Fibroblast of the aortic adventitia (primary cell): ENCODE data around the gene KCNRG. TPM values are rescaled to one million over a fixed set of nuclear protein-coding genes. Genes with fewer than 3 reads are reported as not detected.
A peak's percentile ranks its signal among the peaks of the same experiment; 100 is the strongest.

ENCODE experiments used
- DNase-seq: peaks from one replicate; pipeline ENCODE4 v3.0.0-alpha.2; 2010; ENCODE audit warnings: low read depth
- H3K4me3 ChIP-seq: 2 replicates; pipeline ENCODE4 v1.5.1; 2011; ENCODE audit warnings: low read depth, mild to moderate bottlenecking, control low read depth, low read length, moderate library complexity
- total RNA-seq: library from RNA; depleted of rRNA; stranded (reverse); fragments of >200 nt; gene quantifications from 2 replicates; pipeline ENCODE4 v1.2.3, GENCODE V29; 2012; ENCODE audit warnings: low replicate concordance
- TF ChIP-seq, protein P1 (sequence below): IDR thresholded peaks from 2 replicates; pipeline ENCODE4 v1.5.1; 2011; ENCODE audit warnings: mild to moderate bottlenecking, low read length, control low read depth, inconsistent platforms; ENCODE audit not compliant: insufficient read depth

Gene KCNRG, protein sequence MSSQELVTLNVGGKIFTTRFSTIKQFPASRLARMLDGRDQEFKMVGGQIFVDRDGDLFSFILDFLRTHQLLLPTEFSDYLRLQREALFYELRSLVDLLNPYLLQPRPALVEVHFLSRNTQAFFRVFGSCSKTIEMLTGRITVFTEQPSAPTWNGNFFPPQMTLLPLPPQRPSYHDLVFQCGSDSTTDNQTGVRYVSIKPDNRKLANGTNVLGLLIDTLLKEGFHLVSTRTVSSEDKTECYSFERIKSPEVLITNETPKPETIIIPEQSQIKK
- total RNA-seq: 1.4 and 2.9 TPM in 2 replicates

DNA sequence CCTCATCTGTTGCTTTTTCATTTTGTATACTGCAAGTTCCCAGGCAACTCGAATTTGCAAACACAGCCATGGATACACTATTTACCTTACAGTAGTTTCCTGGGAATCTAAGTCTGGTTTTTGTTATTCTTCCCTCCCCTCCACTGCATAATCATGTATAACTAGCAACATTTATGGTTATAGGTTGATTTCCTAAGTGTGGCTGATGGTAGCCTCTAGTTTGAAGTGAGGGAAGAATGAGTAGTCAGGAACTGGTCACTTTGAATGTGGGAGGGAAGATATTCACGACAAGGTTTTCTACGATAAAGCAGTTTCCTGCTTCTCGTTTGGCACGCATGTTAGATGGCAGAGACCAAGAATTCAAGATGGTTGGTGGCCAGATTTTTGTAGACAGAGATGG is at the start of gene KCNRG:
TSS of gene KCNRG (plus strand) at position 187 of the 400 bp plus-strand sequence. CDS start at position 237, 50 bp downstream.
- H3K4me3 ChIP-seq: no peak within 1 kb of the TSS
- TF ChIP-seq, protein P1, sequence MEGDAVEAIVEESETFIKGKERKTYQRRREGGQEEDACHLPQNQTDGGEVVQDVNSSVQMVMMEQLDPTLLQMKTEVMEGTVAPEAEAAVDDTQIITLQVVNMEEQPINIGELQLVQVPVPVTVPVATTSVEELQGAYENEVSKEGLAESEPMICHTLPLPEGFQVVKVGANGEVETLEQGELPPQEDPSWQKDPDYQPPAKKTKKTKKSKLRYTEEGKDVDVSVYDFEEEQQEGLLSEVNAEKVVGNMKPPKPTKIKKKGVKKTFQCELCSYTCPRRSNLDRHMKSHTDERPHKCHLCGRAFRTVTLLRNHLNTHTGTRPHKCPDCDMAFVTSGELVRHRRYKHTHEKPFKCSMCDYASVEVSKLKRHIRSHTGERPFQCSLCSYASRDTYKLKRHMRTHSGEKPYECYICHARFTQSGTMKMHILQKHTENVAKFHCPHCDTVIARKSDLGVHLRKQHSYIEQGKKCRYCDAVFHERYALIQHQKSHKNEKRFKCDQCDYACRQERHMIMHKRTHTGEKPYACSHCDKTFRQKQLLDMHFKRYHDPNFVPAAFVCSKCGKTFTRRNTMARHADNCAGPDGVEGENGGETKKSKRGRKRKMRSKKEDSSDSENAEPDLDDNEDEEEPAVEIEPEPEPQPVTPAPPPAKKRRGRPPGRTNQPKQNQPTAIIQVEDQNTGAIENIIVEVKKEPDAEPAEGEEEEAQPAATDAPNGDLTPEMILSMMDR: no peak
- peak; percentile 49 for DNase-seq

DNA sequence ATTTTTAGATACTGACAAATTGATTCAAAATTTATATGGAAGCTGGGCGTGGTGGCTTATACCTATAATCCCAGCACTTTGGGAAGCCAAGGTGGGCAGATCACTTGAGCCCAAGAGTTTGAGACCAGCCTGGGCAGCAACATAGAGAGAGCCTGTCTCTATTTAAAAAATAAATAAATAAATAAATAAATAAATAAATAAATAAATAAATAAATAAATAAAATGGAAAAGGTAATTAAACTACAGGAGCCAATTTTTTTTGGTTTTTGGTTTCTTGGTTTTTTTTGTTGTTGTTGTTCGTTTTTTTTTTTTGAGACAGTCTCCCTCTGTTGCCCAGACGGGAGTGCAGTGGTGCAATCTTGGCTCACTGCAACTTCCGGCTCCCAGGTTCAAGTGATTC is 47.8 kb upstream of the KCNRG start:
- no peak overlapping the region for H3K4me3 ChIP-seq
- DNase-seq: no peak
- TF ChIP-seq, protein P1: no peak

DNA sequence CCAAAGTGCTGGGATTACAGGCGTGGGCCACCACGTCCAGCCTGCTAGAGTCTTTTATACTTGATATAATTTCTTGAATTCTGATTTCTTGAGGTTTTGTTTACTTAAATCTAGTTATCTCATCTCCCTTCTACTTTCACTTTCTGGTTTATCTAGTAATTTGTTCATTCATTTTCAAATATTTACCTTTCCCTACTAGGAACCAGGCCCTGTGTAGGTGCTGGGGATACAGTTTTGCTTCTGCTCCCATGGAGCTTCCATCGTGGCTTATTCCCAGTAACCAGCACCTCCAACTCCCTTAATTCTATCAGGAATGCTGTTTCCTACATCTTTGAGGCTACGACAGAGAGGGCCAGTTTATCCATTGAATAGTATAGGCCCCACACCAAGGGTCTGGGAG is 42.5 kb upstream of the KCNRG start:
- no peak for DNase-seq
- no peak overlapping the region for H3K4me3 ChIP-seq
- TF ChIP-seq, protein P1: no peak

DNA sequence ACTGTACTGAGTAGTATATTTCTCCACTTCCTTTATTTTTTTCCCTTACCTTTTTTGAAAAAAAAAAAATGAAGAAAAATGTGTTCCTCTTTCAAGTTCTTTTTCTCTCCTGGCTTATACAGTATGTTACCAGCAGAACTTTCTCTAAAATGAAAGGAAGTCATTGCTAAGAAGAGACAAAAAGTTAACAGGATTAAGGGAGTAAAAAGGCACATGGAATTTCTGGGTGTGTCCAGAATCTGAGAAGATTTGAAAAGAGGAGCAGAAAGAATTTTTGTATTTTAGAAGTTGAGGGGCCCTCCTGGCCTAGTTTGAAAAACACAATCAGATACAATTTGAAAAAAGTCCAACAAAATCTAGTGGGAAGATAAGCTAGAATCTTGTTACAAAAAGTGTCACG is 39.4 kb upstream of the KCNRG start:
- no peak for DNase-seq
- H3K4me3 ChIP-seq: no peak overlapping the region
- TF ChIP-seq, protein P1: no peak

DNA sequence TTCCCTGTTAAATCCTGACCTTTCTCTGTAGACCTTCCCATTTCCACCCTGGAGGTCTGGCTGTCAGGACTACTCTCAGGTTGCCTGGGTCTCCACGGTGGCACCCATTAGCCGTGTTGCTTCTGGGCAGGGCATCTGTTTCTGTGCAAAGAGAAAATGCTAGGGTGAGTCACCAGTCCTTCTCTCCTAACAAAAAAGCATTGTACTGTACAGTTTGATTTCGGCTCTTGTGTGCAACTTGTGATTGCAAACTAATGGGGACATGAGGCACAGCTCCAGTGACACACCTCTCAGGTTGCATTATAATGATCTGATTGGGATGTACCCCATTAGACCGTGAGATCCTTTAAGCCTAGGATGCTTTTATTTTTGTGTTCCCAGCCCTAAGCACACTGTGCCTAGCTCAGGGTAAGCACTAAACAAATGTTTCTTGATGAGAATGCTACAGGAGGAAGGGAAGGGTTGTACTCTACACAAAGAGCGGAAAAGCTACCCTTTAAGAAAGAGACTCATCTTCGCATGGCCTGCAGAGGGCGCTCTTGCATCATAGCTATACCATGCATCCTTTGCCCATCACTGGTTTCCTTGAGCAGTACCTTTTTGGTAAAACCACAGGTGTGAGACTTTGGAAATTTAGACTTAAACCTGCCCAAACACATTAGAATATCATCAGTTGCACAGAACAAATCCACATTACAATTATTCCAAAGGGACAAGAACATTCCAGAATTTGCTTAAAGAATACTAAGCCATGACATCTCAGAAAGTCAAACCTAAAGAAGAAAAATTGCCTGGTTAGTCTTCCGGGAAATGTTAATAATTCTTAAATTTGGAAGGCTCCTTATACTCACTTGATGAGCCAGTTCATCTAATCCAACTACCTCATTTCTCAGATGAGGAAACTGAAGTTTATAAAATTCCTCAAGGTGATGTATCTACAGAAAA is 38.7 kb upstream of the KCNRG start:
- TF ChIP-seq, protein P1: peak; percentile 91
- peak; percentile 81 for DNase-seq

DNA sequence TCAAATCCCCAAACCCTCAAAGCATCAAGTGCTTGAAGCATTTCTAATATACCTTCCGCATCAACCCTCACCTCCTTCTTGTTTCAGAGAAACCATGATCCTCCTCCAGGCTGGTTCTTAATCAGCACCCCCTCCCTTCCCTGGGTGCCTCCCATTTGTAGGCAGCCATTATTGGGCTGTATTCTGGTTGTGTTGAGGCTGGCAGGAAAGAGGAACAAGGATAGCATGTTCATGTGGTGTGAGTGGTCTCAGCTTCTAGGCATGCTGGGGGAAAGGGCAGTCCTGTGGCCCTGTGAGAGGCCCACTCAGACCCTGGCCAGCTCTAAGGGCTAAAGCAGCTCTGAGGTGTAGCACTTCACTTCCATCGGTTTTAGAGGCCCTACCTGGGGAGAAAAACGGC is 37.3 kb upstream of the KCNRG start:
- H3K4me3 ChIP-seq: no peak overlapping the region
- DNase-seq: no peak
- TF ChIP-seq, protein P1: no peak

More for the DNA sequence above, 38.7 kb upstream of the KCNRG start:
- H3K4me3 ChIP-seq: no peak overlapping the region
